HG02623 (cell line): ENCODE results near the gene ARHGAP12.
"Not testable (repeated sequence)": the region's sequence is repeated elsewhere in the genome, so short reads cannot be mapped to it uniquely, and the experiment has no call there.

Source experiments
- ATAC-seq: cut with Tn5 transposase; IDR thresholded peaks from one replicate; pipeline ENCODE4 v1.9.1; 2021; ENCODE audit warnings: moderate library complexity; ENCODE audit not compliant: unreplicated experiment

ARHGAP12 gene

GRCh38 chr10:31928549-31929260, at the start of gene ARHGAP12:
ARHGAP12 (minus strand) TSS chr10:31928831; CDS start chr10:31908855, 19,976 bp downstream.
- ATAC-seq = peak; percentile 72

- no peak for ATAC-seq
Observed at GRCh38 chr10:31978156-31978483, 49.5 kb upstream of the ARHGAP12 start.

- ATAC-seq = no peak
Observed at GRCh38 chr10:31977440-31978155, 49.0 kb upstream of the ARHGAP12 start.

- no peak for ATAC-seq
Observed at GRCh38 chr10:31975157-31975765, 46.6 kb upstream of the ARHGAP12 start.

- no peak for ATAC-seq
Observed at GRCh38 chr10:31974434-31975124, 45.9 kb upstream of the ARHGAP12 start.

GRCh38 chr10:31972519-31973041, 43.9 kb upstream of the ARHGAP12 start:
- ATAC-seq = no peak

- not testable (repeated sequence) for ATAC-seq
Observed at GRCh38 chr10:31969847-31970246, 41.2 kb upstream of the ARHGAP12 start.

- ATAC-seq = no peak
Observed at GRCh38 chr10:31963589-31963980, 35.0 kb upstream of the ARHGAP12 start.

GRCh38 chr10:31962826-31963588, 34.4 kb upstream of the ARHGAP12 start:
- ATAC-seq = no peak

- no peak for ATAC-seq
Observed at GRCh38 chr10:31961277-31962074, 32.8 kb upstream of the ARHGAP12 start.

GRCh38 chr10:31959461-31960173, 31.0 kb upstream of the ARHGAP12 start:
- ATAC-seq = no peak

GRCh38 chr10:31958856-31959255, 30.2 kb upstream of the ARHGAP12 start:
- ATAC-seq = no peak

- ATAC-seq = no peak
Observed at GRCh38 chr10:31956200-31956946, 27.7 kb upstream of the ARHGAP12 start.

- no peak for ATAC-seq
Observed at GRCh38 chr10:31954410-31955191, 26.0 kb upstream of the ARHGAP12 start.

- no peak for ATAC-seq
Observed at GRCh38 chr10:31953480-31953879, 24.8 kb upstream of the ARHGAP12 start.

- no peak for ATAC-seq
Observed at GRCh38 chr10:31953080-31953479, 24.4 kb upstream of the ARHGAP12 start.

- no peak for ATAC-seq
Observed at GRCh38 chr10:31952066-31952465, 23.4 kb upstream of the ARHGAP12 start.

GRCh38 chr10:31949266-31949665, 20.6 kb upstream of the ARHGAP12 start:
- ATAC-seq = no peak
